GM18861 (cell line): ENCODE results near the gene RAB40A.
"Not testable (repeated sequence)": the region's sequence is repeated elsewhere in the genome, so short reads cannot be mapped to it uniquely, and the experiment has no call there.

ENCODE experiments used
- ATAC-seq: cut with Tn5 transposase; IDR thresholded peaks from one replicate; pipeline ENCODE4 v1.9.1; 2021; ENCODE audit not compliant: unreplicated experiment

The RAB40A gene

GRCh38 chrX:103464774-103465117 is 54.5 kb downstream of the RAB40A start:
- peak; percentile 95 for ATAC-seq

GRCh38 chrX:103464072-103464773 is 55.1 kb downstream of the RAB40A start:
- peak; percentile 55 for ATAC-seq

GRCh38 chrX:103461156-103461555 is 58.1 kb downstream of the RAB40A start:
- no peak for ATAC-seq

GRCh38 chrX:103460001-103460755 is 59.1 kb downstream of the RAB40A start:
- ATAC-seq = not testable (repeated sequence)

GRCh38 chrX:103453655-103454054 is 65.6 kb downstream of the RAB40A start:
- ATAC-seq = no peak
